ENCODE results near the gene ZNF319. TPM values are rescaled to one million over a fixed set of nuclear protein-coding genes. Genes with fewer than 3 reads are reported as not detected.
"Not testable (repeated sequence)": the region's sequence is repeated elsewhere in the genome, so short reads cannot be mapped to it uniquely, and the experiment has no call there.

The ZNF319 gene
- polyA plus RNA-seq, 1 donor: 8.0 TPM

DNA sequence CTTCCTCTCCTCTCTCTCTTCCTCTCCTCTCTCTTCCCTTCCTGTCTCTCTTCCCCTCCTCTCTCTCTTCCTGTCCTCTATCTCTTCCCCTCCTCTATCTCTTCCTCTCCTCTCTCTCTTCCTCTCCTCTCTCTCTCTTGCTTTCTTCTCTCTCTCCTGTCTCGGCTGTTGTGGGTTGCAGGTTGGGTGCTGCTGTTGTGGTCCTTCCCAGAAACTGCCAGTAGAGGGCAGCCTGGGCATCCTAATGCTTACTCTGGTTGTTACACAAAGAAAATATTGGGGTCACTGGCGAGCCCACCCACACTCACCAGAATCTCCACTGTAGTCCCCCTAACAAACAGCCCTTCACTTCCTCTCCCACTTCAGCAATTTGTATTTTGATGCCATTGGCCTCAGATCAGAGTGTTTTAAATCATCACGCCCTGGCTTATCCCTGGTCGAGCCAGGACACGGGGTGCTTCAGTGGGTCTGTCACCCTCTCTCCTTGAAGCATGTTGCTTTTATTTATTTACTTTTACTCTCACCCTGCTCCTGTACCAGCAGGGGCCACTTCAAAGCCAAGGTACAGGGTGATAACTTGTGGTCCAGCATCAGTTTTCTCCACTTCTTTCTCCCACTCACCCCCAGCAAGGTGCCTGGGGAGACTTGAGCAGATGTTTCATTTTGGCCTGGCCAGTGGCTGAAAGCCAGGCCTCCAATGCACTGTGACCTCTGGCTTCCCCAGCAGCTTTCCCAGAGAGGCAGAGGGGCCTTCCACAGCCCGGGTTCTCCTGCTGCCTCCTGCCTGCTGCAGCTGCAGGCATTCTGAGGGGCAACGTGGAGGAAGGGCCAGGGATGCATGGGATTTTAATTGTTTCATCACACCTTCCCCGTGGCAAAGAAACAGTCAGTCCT is 20.4 kb upstream of the ZNF319 start:
- DNase-seq: peak; percentile 48

DNA sequence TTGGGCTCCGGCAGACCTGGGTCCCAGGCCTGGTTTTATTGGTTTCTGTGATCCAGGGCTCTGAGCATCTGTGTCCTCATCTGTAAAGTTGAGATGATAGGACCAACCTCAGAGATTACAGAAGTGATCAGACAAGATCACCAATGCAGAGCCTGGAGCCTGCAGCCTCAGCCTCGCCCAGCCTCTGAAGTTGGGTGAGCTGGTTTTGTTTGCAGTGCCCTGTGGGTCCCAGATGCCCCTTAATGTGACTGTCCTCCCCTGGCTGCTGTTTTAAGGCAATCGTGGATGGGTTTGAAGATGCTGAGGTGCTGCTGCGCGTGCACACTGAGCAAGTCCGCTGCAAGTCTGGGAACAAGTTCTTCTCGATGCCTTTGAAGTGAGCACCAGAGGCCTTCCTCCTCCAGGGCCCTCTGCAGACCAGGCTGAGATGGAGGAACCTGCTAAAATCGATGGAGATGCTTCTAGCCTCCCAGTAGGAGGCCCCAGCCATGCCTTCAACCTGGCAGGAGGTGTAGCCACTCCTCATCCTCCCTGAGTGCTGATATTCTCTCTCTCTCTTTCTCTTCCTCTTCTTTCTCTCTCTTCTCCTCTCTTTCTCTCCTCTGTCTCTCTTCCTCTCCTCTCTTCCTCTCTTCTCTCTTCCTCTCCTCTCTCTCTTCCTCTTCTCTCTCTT is 19.5 kb upstream of the ZNF319 start:
- no peak for DNase-seq

DNA sequence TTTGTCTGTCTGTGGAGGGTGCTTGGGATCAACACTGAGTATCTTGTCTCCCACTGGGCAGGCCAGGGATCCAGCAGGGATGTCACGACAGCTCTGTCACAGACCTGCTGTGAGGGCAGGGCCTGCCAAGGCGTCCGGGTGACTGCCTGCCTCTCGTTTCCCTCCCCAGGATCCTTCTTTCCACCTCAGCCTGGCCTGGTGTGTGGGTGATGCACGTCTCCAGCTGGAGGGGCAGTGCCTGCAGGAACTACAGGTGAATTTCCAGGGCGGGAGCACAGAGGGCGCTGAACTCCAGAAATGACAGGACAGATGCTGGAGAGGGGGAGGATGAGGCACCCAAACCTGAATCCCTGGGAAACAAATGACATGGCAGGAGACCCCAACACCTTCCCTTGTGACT is 18.3 kb upstream of the ZNF319 start:
- no peak for DNase-seq

DNA sequence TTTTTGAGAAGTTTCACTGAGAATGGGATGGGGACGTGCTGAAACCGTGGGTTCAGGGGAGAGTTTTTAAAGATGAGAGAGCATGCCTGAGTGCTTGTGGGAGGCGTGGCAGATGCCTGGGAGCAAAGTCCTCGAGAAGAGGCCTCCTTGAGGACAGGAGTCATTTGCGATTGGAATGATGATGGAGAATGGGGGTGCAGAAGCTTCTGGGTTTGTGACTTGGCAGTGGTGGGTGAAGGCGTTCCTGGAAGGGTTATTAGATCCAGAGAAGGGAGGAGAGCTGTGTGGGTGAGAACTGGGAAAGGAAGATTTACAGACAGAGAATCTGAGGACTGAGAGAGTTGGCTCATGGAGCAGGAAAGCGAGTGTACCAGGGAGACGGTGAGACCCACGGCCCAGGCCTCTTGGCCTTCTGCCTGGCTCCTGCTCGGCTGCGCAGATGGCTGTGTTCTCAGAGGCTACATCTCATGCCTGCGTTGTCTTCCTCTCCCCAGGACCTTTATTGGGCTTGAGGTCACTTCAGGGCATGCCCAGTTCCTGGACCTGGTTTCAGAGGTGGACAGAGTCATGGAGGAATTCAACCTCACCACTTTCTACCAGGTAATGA is 16.5 kb upstream of the ZNF319 start:
- no peak for DNase-seq

DNA sequence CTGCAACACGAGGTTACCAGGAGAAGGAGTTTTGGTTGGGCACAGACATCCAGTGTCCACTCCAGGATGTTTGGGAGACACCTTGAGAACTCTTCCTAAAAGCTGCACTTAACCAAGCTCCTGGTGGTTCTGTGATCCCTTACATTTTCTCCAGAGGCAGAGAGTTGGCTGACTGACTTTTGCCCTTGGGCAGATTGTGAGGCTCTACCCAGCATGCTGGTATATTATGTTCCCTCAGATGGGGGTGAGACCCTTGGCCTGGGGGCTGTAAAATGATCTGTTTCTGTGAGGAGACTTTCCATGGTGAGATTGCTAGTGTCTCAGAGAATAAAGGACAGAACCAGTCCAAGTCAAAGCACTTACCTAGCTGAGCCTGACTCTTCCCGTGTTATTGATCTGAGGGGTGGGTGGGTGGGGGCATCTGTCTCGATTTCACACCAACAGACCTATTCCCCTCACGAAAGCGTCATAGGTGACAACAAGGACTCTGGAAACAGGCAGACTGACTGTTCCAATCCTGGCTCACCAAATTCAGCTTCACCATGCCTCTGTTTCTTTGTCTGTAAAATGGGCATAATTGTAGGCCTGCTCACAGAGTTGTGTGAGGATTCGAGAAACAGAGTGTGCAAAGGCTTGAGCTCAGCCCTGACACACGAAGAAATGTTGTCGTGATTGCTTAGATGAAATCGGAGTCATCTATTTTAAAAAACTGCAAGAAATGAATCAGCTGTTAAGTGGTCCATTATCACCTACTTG is 12.9 kb upstream of the ZNF319 start:
- no peak for DNase-seq

DNA sequence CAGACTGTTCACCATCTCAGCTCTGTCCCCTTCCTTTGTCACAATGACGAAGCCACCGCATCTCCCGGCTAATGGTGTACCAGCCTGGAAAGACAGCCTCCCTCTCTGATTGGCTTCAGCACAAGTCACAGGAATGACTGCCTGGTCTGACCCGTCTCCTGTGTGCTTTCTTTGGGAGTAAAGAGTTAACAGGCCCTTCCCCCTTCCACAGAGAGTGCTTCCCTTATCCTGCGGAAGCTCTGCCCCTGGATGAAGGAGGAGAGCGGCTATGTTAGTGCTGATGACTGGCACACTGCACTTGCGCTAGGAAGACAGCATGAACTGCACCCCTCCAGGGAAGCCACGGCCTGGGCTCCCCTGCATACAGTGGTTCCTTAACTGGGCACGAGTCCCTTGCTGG is 12.0 kb upstream of the ZNF319 start:
- DNase-seq: no peak

DNA sequence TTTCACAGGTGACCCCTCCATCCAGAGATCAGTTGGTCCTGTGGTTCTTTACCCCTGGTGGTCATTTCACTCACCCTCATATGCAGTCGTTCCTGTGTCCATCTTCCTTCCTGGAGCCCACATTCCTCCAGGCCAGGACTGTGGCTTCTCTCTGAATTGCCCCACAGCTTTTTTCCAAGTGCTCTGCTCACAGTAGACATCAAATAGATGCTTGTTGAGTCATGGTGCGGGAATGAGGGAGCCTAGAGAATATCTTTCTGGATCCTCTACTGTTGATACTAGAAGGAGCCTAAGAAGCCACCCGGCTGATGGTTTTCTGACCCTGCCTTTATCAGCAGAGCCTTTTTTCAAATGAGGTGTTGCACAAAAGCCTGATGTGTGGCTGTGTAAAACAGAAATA is 11.2 kb upstream of the ZNF319 start:
- DNase-seq: no peak

DNA sequence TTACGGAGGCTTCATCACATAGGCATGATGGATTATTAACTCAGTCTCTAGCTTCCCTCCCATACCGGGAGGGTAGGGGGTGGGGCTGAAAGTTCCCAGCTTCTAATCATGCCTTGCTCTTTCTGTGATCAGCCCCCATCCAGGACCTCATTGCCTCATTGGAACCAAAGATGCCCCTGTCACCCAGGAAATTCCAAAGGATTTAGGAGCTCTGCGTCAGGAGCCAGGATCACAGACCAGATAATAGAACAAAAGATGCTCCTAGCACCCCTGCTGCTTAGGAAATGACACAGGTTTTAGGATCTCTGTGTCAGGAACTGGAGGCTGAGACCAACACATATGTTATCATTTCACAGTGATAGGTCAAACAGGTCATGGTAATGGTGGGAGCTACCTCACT is 10.4 kb upstream of the ZNF319 start:
- no peak for DNase-seq

DNA sequence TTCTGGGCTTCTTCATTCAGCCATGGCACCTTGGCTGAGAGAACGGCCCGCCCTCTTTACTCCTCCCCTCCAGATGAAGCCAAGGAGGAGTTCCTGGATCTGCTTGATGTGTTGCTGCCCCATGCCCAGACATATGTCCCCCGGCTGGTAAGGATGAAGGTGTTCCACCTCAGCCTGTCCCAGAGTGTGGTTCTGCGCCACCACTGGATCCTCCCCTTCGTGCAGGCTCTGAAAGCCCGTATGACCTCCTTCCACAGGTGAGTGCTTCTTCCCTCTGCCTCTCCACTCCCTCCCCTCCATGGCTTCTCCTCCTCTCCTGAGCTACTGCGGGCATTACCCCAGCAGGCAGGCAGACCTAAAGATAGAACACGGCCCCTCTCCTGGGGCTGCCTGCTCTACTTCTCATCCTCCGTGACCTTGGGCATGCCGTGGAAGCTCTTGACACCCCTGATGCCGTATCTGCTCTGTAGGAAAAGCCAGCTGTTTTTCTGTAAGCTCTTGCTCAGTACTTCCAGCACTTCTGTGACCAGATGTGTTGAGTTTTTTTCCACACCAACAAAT is 9.5 kb upstream of the ZNF319 start:
- DNase-seq: no peak

DNA sequence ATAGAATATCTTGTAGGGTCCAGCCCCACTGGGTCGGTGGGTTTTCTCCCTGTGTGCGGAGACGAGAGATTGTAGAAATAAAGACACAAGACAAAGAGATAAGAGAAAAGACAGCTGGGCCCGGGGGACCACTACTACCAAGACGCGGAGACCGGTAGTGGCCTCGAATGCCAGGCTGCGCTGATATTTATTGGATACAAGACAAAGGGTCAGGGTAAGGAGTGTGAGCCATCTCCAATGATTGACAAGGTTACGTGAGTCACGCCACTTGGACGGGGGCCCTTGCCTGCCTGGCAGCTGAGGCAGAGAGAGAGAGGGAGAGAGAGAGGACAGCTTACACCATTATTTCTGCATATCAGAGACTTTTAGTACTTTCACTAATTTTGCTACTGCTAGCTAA is 4.3 kb upstream of the ZNF319 start:
- DNase-seq: not testable (repeated sequence)

DNA sequence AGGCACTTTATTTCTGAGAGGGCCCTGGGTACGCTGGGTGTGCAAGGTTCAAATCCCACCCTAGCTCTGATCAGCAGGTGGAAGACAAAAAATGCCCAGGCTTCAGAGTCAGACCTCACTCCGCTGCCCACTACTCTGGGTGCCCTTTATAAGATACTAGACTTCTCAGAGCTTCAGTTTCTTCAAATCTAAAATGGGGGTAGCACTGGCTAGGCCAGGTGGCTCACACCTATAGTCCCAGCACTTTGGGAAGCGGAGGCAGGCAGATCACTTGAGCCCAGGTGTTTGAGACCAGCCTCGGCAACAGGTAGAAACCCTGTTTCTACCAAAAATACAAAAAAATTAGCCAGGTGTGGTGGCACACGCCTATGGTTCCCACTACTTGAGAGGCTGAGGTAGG is 2.5 kb upstream of the ZNF319 start:
- DNase-seq: no peak

DNA sequence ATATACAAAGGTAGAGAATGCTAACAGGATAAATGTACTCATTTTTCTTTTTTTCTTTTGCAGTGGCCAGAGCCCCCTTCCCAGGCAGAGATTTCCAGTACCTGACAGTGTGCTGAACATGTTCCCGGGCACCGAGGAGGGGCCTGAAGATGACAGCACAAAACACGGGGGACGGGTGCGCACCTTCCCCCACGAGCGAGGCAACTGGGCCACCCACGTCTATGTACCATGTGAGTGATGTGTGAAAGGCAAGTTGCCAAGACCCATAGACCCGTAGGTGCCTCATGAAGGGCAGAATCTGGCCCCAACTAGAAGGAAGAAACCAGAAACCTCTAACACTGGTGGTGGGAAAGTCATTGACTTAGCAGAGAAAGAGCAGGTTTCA is 1.9 kb upstream of the ZNF319 start:
- no peak for DNase-seq

DNA sequence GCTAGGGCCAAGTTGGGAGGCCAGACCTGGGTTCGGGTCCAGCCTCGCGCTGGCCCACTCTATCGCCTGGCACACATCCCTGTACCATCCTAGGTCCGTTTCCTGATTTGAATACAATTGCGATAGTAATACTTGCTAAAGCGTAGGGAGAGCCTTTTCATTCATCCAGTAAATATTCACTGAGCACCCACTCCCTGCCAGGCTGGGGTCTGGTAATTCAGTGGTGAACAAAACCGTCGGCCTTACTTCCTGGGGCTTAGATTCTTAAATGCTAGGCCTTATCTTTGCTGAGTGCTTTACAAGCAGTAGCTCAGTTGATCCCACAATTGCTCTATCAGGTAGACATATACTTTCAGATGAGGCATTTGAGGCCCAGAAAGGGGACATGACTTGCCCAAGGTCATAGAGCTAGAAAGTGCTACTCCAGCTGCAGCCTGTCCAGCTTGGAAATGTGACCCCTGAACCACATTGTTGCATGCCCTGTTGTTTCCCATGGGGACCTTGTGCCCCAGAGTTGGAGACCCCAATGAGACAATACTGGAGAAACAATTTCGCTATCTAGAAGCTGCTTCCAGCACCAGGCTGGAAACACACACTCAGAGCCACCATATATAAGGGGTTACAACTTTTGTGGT is 1.4 kb upstream of the ZNF319 start:
- no peak for DNase-seq

DNA sequence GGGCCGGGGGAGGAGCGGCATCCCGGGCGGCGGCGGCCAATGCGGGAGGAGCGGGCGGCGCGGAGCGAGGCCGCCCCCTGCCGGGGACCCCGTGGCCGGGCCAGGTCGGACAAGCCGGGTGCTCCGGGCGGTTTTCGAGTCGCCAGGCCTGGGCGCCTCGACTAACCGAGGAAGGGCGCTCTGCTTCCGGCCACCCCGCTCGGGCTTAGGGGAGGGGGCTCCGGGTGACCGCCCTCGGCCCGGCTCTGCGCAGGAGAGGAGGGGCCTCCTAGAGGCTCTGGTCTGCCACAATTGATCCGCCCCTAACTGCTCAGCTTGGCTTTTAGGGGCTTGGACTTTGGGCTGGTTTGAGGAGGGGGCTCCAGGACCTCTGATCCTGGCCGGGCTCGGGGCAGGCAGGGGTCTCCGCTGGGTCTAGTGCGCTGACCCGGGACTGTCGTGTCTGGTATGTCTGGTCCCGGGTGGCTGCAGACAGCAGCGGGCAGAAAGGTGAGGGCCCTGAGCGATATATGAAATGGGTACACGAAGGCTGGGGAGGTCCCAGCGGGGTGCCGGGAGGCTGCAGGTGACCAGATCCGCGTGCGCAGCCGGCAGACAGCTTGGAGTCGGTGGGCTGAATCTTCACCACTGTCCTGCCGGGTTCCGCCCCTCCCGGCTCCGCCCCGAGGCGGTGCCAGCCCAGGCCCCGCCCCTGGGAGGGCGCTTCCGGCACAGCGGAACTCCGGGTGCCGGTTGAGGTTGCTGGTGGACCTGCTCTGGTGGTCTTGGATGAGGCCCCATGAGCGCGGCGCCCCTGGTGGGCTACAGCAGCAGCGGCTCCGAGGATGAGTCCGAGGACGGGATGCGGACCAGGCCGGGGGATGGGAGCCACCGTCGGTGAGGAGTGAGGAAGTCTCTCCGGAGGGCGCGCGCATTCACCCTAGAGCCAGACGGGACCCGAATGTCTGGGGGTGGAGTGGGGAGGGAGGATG is 519 bp upstream of the ZNF319 start, which contains the start of gene USB1:
TSS of gene USB1 (plus strand) at position 702 of the 971 bp plus-strand sequence. CDS start at position 779, 77 bp downstream.
- peak; percentile 92 for DNase-seq

DNA sequence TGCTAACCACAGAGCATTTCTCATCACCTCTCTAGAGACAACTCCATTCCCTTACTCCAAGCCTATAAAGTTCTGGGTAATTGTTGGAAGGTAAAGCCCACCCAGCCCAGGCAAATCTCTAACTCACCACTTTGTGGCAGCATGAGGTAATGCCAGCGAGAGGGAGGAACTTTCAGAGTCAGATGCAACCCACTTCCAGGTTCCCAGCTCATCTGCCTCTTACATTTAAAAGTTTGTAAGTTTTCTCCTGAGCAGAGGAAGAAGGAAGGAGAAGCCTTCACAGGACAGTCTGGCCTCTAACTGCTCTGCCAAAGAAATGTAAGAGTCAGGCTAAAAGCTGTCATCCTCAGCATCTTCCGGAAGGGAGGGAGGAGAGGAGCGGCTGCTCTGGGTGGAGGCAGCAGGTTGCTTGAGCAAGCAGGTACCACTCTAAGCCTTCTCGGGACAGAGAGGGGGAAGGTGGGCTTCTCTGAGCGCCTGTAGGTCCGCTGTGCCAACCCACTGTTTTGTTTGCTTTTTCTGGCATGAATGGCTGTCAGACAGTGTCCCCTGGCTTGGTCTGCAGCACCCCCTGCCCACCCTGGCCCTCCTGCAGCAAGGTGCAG is 1.0 kb downstream of the ZNF319 start:
- DNase-seq: no peak

DNA sequence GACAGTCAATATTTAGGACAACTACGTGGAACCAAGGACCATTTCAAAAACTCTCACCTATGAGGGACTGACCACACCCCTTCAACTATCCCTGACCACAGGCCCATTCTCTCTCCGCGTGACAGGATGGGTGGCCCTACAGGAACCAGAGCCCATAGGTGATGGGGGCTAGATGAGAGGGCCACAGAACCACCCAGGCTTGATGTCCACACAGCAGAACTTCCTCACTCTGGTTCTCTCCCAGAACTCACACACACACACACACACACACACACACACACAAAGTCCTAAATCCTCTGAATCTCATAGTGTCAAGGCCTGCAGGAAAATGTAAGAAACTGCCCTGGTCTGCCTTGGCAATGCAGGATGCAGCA is 1.5 kb downstream of the ZNF319 start:
- no peak for DNase-seq

DNA sequence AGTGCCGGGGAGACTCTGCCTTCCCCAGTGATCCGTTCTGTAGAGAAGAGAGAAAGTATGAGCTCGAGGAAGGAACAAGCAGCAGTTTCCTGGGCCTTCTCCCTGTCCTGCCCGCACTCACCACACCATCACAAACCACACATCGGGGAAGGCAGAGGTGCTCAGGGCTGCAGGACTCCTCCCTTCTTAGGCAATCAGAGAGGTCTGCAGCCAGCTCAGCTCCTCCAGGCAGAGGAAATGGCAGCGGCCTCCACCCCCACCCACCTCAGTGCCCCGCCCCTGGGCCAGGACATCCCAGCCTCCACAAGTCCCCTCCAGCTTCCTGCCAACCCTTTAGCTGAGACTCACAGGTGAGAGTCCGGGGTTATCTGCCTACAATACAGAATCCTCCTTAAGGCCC is 2.0 kb downstream of the ZNF319 start:
- no peak for DNase-seq

DNA sequence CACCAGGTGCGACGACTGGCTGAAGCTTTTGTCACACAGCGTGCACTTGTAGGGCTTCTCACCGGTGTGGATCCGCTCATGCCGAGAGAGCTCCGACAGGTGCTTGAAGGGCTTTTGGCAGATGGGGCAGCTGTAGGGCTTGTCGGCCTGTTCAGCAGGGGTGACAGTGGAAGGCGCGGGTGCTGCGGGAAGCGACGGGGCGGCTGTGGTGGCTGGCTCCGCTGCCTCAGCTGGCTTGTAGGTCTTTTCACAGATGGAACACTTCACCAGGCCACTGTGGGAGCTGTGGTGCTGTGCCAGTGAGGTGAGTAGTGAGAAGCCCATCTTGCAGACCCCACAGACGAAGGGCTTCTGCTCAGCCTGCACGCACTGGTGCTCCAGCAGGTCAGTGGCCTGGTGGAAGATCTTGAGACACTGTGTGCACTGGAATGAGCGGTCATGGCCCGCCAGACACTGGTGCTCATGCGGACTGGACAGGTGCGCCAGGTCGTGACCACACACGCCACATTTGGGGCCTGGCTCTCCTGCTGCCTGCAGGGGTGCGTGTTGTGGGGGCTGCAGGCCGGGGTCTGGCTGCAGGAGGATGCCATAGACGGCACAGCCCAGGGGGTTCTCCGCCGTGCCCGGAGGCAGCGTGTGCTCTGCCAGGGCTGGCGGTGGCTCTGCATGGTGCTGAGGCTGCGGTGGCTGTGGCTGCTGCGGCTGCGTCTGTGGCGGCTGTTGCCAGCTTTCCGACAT is 2.8 kb downstream of the ZNF319 start:
- no peak for DNase-seq

DNA sequence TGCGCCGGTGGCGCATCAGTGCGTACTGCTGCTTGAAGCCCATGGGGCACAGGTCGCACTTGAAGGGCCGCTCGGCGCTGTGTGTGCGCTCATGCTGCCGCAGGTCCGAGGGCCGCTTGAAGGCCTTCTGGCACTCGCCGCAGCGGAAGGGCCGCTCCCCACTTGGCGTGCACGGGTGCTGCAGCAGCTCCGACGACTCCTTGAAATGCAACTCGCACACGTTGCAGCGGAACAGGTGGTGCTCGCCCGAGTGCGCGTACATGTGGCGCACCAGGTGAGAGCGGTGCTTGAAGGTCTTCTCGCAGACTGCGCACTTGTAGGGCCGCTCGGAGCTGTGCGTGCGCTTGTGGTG is 3.3 kb downstream of the ZNF319 start:
- DNase-seq: no peak
